Colonic mucosa (tissue), 4 donors: Measurements from ENCODE around the gene SQOR. TPM values are rescaled to one million over a fixed set of nuclear protein-coding genes. Genes with fewer than 3 reads are reported as not detected.

Experiments used
- DNase-seq: peaks from one replicate; pipeline ENCODE4 v3.0.0-alpha.2; 2020
- H3K27ac ChIP-seq: fragments of 200-600 bp; one replicate; pipeline ENCODE4 v1.8.0; 2021
- H3K27me3 ChIP-seq: fragments of 200-600 bp; one replicate; pipeline ENCODE4 v1.8.0; 2021
- H3K36me3 ChIP-seq: fragments of 200-600 bp; one replicate; pipeline ENCODE4 v1.8.0; 2021
- H3K4me1 ChIP-seq: fragments of 200-600 bp; one replicate; pipeline ENCODE4 v1.8.0; 2021; ENCODE audit warnings: mild to moderate bottlenecking
- H3K4me3 ChIP-seq: fragments of 200-600 bp; one replicate; pipeline ENCODE4 v1.8.0; 2021
- H3K9ac ChIP-seq, 2 donors: one replicate each; pipeline ENCODE4 v1.7.0; 2013; ENCODE audit warnings: control low read depth in 2 of 2, low read depth in 2 of 2, low read length in 2 of 2
- H3K9me3 ChIP-seq: fragments of 200-600 bp; one replicate; pipeline ENCODE4 v1.8.0; 2021
- intact Hi-C: fragments of 100-400 bp; cut with DNase I; formaldehyde crosslinking; loops from one replicate; pipeline ENCODE4 v1.14.1; 2022
- total RNA-seq, 2 donors: library from RNA; stranded (reverse); fragmentation: NEBNext Ultra II Directional in 1 of 2; extraction: Animal tissue kit (Norgen Biotek cat#: 25700) in 1 of 2; gene quantifications; one replicate each; pipeline ENCODE4 v1.2.1, GENCODE V29; 2021
- TF ChIP-seq, protein P1 (sequence below): fragments of 200-600 bp; IDR thresholded peaks from one replicate; pipeline ENCODE4 v1.8.0; 2022; ENCODE audit warnings: antibody characterized with exemption, mild to moderate bottlenecking
- donor health status: healthy.
- donor health status: DM: no; HTN: no; CAD: no.
- donor health status: DM: no; HTN: no; CAD: no.

SQOR gene
- total RNA-seq, 2 donors from 2014 or later = 308 to 500 TPM

DNA sequence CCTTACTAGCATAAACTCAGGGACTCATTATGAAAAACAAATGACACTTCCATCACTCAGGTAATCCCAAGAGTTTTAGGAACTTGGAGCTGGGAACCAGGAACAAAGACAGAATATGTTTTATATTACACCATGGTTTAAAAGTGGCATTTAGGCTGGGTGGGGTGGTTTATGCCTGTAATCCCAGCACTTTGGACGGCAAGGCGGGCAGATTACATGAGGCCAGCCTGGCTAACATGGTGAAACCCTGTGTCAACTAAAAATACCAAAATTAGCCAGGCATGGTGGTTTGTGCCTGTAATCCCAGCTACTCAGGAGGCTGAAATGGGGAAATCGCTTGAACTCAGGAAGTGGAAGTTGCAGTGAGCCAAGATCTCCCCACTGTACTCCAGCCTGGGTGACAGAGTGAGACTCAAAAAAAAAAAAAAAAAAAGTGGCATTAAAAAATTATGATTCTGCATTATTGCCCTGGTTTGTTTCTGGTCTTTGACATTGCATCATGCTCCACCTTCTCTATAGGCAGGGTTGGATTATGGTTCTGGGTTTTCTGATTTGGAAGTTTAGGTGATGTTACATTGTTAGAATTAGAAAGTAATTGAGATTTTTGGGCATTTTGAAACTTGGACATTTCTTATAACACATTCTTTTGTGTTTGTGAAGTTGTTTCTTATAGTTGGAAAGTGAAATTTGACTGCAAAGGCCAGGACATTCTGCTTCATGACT is 19.0 kb downstream of the SQOR start:
- TF ChIP-seq, protein P1, sequence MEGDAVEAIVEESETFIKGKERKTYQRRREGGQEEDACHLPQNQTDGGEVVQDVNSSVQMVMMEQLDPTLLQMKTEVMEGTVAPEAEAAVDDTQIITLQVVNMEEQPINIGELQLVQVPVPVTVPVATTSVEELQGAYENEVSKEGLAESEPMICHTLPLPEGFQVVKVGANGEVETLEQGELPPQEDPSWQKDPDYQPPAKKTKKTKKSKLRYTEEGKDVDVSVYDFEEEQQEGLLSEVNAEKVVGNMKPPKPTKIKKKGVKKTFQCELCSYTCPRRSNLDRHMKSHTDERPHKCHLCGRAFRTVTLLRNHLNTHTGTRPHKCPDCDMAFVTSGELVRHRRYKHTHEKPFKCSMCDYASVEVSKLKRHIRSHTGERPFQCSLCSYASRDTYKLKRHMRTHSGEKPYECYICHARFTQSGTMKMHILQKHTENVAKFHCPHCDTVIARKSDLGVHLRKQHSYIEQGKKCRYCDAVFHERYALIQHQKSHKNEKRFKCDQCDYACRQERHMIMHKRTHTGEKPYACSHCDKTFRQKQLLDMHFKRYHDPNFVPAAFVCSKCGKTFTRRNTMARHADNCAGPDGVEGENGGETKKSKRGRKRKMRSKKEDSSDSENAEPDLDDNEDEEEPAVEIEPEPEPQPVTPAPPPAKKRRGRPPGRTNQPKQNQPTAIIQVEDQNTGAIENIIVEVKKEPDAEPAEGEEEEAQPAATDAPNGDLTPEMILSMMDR = no peak
- no peaks in the 10 kb centered on the region for H3K36me3 ChIP-seq
- intact Hi-C loops = no loop called here
- no peak overlapping the region for H3K4me3 ChIP-seq
- no peak for DNase-seq
- H3K4me1 ChIP-seq = peaks cover 39% of the 10 kb centered on the region
- peak overlapping the region; percentile 80 for H3K27ac ChIP-seq
- H3K9ac ChIP-seq = peak overlapping the region in 1 of 2 donors; percentile 69
- no peaks in the 10 kb centered on the region for H3K9me3 ChIP-seq
- no peaks in the 10 kb centered on the region for H3K27me3 ChIP-seq

GRCh38 chr15:45654749-45655148 is 19.9 kb downstream of the SQOR start:
- H3K27ac ChIP-seq = peak overlapping the region; percentile 80
- peaks cover 31% of the 10 kb centered on the region for H3K4me1 ChIP-seq

GRCh38 chr15:45657254-45657653 is 22.4 kb downstream of the SQOR start:
- Histone ChIP-seq H3K4me1 (peaks cover 27% of the 10 kb centered on the region), H3K27ac (peak overlapping the region; percentile 77)
- intact Hi-C loops = no loop called here

More at GRCh38 chr15:45654749-45655148, 19.9 kb downstream of the SQOR start:
- intact Hi-C loops = no loop called here
- no peak overlapping the region for H3K9ac ChIP-seq
- H3K4me3 ChIP-seq = no peak overlapping the region
- no peaks in the 10 kb centered on the region for H3K9me3 ChIP-seq
- no peaks in the 10 kb centered on the region for H3K36me3 ChIP-seq
- TF ChIP-seq, protein P1 = no peak
- H3K27me3 ChIP-seq = no peaks in the 10 kb centered on the region
- DNase-seq = no peak

DNA sequence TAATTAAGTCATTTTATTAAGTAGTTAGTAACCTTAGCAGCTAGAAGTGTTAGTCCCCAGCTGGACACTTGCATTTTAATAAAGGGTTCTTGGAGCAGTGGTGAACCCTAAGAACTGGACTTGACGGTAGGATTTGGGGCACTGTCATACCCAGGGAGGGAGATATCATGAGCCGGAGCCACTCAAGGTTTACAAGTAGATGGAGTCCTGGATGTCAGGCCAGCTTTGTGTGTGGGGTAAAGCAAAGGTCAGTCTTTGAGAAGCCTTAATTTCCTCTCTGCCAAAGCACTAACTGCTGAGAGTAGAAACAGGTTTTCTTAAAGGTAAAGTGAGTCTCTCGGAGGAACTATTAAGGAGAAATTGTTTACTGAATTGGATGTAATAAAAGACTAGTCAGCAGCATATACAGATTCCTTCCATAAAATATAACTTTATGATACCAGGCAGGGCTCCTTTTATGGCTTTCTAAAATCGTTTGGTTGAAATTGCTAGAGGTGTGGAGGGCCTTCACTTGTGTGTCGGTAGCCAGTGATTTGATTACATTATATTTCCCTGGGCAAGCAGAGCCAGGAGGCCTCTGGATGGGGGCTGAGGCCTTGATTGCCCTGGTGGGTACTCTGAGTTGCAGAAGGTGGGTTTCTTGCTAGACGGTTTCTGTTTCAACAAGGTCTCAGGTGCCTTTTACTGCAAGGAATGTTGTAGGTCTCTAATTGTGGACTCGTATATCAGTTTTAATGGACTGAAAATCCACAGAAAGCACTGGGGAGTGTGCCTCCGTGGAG is 23.1 kb downstream of the SQOR start:
- Histone ChIP-seq H3K4me3 (no peak overlapping the region), H3K4me1 (peaks cover 24% of the 10 kb centered on the region), H3K27ac (peak overlapping the region; percentile 77), H3K9me3 (no peaks in the 10 kb centered on the region), H3K27me3 (no peaks in the 10 kb centered on the region), H3K9ac (peak overlapping the region in 1 of 2 donors; percentile 68), H3K36me3 (peaks cover 11% of the 10 kb centered on the region)
- peak; percentile 60 for DNase-seq
- TF ChIP-seq, protein P1 = no peak
- intact Hi-C loops = no loop called here

More at GRCh38 chr15:45657254-45657653, 22.4 kb downstream of the SQOR start:
- Histone ChIP-seq H3K27me3 (no peaks in the 10 kb centered on the region), H3K9me3 (no peaks in the 10 kb centered on the region), H3K9ac (peak overlapping the region in 1 of 2 donors; percentile 68), H3K36me3 (peaks cover 6% of the 10 kb centered on the region), H3K4me3 (no peak overlapping the region)
- no peak for DNase-seq
- TF ChIP-seq, protein P1 = no peak

- H3K27me3 ChIP-seq = no peaks in the 10 kb centered on the region
- H3K4me1 ChIP-seq = peaks cover 20% of the 10 kb centered on the region
- H3K9me3 ChIP-seq = no peaks in the 10 kb centered on the region
- H3K4me3 ChIP-seq = no peak overlapping the region
- peaks cover 11% of the 10 kb centered on the region for H3K36me3 ChIP-seq
- no peak for DNase-seq
- TF ChIP-seq, protein P1 = no peak
- H3K9ac ChIP-seq = peak overlapping the region in 1 of 2 donors; percentile 68
- intact Hi-C loops = no loop called here
- H3K27ac ChIP-seq = peak overlapping the region; percentile 64
Measured at GRCh38 chr15:45660231-45660979, 25.6 kb downstream of the SQOR start.
